GM21825 (cell line): ENCODE measurements around the gene RPS6KA5.
"Not testable (repeated sequence)": the region's sequence is repeated elsewhere in the genome, so short reads cannot be mapped to it uniquely, and the experiment has no call there.

Experiments
- ATAC-seq: cut with Tn5 transposase; IDR thresholded peaks from one replicate; pipeline ENCODE4 v1.9.1; 2021; ENCODE audit warnings: mild to moderate bottlenecking, moderate library complexity; ENCODE audit not compliant: unreplicated experiment

RPS6KA5 gene

GRCh38 chr14:90886297-90886815 lies 174.1 kb downstream of the RPS6KA5 start:
- ATAC-seq: no peak

DNA sequence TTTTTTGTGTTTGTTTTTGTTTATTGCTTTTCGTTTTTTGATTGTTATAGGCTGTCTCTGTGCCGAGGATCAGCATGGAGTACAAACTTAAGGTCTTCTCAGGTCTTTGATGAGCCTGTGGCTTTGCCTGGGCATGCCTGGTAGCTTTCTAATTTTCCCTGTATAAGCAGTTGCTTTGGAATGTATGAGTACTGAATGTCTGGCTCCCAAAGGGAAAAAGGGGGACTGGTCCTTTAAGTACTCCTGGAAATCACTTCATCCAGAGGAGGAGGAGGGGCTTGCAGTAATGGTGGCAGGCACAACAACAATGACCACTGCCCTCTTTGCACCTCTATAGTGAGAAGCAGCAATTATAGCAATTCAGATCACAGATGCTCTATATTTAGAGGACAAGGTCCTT lies 176.7 kb downstream of the RPS6KA5 start:
- no peak for ATAC-seq

GRCh38 chr14:90883197-90883596 lies 177.2 kb downstream of the RPS6KA5 start:
- ATAC-seq: no peak

DNA sequence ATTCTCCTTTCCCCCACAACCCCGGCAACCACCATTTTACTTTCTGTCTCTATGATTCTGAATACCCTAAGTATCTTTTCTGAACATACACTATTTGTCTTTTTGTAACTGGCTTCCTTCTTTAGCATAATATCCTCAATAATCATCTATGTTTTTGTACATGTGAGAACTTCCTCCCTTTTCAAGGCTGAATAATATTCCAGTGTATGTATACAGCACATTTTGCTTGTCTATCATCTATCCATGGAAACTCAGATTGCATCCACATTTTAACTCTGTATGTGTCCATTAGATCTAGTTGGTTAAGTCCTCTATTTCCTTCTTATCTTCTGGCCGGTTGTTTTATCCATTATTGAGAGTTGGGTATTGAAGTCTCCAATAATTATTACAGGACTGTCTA lies 180.2 kb downstream of the RPS6KA5 start:
- no peak for ATAC-seq

DNA sequence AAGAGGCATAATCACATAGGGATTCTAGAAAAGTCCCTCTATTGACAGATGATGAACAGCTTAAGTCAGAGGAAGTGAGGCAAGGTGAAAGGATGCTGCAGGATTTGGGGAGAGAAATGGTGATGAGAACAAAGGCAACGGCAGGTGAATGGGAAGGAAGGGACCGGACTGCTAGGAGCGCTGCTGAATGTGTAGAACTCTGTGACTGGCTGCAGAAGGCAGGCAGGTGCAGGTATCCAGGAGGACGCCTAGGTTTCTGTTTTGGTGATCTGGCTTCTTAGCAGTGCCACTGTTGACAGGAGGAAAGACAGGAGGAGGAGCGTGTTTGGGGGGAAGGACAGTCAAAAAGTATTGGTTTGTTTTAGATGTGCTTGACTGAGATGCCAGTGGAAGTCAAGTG lies 185.8 kb downstream of the RPS6KA5 start:
- ATAC-seq: no peak

DNA sequence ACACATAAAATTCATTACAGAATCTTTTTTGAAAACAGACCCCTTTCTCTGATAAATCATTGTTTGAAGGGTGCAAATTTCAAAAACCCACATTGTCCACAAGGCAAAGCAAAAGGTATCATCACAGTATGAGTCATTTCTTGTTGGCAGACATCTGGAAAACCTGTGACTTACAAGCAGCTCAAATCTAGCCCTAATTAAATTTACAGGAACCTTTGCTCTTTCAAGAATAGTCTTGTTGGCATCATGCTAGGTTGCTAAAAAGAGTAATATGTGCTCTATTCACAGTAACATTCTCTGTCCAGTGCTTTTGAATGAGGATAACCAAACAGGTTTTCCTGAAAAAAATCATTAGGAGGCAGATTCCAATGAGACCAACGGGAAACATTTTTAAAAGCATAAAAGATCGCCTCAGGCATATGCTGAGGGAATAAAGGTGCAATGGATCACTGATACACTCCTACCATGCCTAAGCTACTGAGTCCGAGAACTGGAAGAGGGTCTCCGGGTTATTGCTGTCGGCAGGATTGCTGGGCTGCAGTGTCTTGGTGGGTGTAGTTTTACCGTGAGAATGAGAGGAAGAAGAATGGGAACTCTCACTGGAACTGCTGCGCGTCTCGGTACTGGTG lies 188.7 kb downstream of the RPS6KA5 start:
- ATAC-seq: no peak

- ATAC-seq: no peak
These were observed 189.4 kb downstream of the RPS6KA5 start for GRCh38 chr14:90870950-90871604.

- ATAC-seq: no peak
These were observed 192.9 kb downstream of the RPS6KA5 start for GRCh38 chr14:90867501-90867900.

GRCh38 chr14:90866833-90867232 lies 193.6 kb downstream of the RPS6KA5 start:
- ATAC-seq: no peak

DNA sequence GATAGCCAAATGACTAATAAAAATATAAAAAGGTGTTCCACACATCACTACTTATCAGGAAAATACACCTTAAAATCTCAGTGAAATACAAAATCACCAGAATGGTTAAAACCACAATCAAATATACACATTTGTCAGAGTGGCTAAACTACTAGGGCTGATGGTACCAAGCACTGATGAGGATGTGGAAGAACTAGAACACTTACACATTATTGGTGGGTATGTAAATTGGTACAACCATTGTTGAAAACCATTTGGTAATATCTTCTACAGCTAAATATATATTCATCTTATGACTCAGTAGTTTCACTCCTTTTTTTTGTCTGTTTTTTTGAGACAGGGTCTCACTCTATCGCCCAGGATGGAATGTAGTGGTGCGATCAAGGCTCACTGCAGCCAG lies 195.7 kb downstream of the RPS6KA5 start:
- no peak for ATAC-seq

DNA sequence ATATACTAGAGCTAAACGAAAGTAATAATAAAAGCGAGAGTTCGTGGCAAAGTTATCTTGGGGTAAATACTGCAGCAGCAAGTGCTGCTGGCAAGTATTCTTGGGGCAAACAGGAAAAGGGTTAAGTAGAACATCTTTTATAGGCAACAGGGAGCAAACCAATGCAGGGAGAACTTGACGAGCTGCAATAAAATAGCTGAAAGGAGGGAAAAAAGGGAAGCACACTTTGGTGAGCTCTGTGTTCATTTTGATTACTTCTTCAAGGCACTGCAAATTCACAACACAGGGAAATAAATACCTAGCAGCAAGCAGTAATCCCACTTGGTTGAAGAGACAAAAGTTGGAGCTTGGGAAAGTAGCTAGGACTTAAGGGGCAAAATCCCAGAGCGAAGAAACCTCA lies 201.9 kb downstream of the RPS6KA5 start:
- no peak for ATAC-seq

- no peak for ATAC-seq
These were observed 202.6 kb downstream of the RPS6KA5 start for GRCh38 chr14:90857866-90858265.

DNA sequence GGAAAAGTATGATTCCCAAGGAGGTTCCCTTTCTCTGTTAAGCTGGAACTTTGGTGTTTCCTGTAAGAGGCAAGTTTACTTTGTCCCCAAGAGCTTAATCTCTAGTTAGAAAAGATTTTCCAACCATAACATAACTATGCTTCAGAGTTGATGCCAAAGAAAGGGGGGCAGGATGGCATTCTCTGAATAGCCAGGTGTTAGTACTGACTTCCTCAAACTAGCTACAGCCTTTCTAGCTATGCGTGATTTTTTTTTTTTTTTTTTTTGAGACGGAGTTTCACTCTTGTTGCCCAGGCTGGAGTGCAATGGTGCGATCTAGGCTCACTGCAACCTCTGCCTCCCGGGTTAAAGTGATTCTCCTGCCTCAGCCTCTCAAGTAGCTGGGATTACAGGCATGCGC lies 204.3 kb downstream of the RPS6KA5 start:
- not testable (repeated sequence) for ATAC-seq

GRCh38 chr14:90853116-90853515 lies 207.3 kb downstream of the RPS6KA5 start:
- no peak for ATAC-seq

DNA sequence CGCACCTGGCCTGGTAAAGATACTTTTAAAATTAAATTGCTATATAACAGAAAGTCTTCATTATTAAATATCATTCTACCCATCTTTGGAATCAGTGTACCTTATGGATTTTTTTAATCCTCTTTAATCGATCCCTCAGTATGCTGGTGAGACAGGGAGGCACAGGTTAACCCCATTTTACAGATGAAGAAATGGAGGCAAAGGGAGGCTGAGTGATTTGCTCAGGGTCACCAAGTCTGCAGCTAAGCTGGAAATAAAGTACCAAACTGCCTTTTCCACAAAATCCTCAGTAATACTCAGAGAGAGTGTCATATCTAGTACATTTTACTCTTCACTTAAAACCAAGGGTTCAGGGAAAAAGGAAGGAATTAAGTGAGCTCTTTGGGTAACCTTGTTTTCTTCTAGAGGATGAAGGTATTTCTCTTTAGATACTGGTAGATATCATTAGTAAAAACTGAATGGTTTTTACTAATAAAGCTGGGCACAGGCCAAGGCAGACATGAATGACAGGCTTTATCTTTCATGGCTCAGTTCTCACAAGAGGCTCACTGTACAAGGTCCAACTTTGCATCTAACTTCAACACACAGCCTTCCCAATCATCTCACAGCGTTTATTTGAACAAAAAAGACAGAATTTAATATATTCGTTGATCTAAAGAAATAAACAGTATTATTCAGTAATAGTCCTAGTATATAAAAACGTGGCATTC lies 209.0 kb downstream of the RPS6KA5 start:
- ATAC-seq: no peak

GRCh38 chr14:90850487-90850886 lies 210.0 kb downstream of the RPS6KA5 start:
- no peak for ATAC-seq

DNA sequence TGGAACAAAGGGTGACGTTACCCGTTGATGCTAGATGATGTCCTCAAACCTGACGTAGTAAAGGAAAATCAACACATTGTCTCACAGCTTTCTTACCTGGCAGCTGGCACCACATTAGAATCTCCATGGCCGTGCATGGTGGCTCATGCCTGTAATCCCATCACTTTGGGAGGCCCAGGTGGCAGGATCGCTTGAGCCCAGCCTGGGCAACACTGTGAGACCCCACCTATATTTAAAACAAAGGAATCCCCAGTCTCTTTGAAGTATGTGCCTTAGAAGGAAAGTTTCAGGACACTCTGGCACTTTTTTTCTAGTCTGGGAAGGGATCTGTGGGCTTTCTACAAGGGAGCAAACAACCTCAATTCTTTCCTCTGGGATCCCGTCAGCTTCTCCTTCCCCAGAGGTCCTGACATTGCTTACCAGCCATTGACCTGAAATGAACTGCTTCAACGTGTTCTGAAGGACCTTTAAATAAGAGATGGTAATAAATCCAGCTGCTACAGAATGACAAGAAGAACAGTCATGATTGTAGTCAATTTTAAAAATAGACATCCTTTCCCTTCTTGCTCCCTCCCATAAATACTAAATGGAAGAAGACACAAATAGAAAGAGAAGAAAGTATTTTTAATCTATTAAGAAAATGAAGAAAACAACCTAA lies 210.5 kb downstream of the RPS6KA5 start:
- no peak for ATAC-seq

DNA sequence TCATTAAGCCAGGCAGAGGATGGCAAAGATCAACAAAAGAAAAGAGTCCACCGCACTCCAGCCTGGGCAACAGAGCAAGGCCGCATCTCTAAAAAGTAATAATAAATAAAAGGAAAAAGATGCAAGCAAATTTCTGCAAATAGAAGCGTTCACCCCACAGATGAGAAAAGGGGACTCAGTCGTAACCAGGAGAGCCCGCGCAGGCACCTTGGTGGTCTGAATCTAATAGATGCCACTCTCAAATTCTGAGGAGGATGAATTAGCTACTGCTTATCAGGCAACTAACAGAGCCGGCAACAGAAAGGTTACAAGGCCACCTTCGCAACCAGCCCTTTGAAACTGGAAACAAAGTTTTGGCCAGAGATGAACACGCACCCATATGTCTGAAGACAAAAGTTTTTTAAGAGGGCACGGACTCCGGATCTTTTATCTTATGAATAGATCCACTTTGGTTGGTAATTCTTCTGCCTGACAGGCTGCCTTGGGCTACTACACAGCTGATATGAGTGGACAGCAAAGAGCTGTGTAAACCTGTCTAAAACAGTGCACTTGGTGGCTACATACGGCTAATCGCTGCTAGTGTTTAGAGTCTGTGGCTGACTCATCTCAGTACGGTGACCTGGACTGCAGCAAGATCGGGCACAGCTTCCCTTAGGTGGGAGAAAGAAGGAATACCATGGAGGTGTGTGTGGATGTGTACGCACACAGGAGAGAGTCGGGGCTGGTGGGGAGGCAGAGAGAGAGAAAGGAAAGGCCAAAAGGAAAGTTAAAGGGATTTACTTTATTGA lies 211.3 kb downstream of the RPS6KA5 start:
- ATAC-seq: no peak

- ATAC-seq: no peak
These were observed 213.9 kb downstream of the RPS6KA5 start for GRCh38 chr14:90846511-90846910.

DNA sequence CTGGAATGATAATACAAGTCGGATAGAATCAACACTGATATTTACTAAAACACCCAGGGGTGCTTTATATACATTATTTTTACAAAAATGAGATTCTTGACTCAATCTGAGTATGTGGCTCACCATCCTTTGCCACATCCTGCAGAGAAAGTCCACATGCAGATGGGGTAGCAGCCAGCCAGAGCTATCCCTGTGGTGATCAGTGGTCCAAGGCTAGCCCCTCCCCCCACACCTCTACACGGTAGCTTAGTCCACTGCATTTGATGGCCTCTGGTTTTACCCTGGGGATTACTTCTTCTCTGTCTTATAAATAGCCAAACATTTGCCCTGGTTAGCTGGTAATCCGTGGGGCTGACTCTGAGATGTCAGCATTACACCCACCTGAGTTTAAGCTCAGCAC lies 216.1 kb downstream of the RPS6KA5 start:
- no peak for ATAC-seq

GRCh38 chr14:90842726-90843125 lies 217.7 kb downstream of the RPS6KA5 start:
- no peak for ATAC-seq
